KOPT-K1 (cell line): ENCODE data around the gene PLEKHA1.

Experiments
- H3K27ac ChIP-seq: fragments of 200-600 bp; sonication (generic); 2 replicates; pipeline ENCODE4 v1.5.1; 2016; ENCODE audit warnings: antibody characterized with exemption, mild to moderate bottlenecking, low read depth, low read length; ENCODE audit not compliant: poor library complexity, severe bottlenecking
- H3K36me3 ChIP-seq: fragments of 200-600 bp; sonication (generic); 2 replicates; pipeline ENCODE4 v1.5.1; 2017; ENCODE audit warnings: antibody characterized with exemption, mild to moderate bottlenecking, low read length, moderate library complexity; ENCODE audit not compliant: insufficient read depth
- H3K9me3 ChIP-seq: fragments of 200-600 bp; sonication (generic); 2 replicates; pipeline ENCODE4 v1.5.1; 2017; ENCODE audit warnings: antibody characterized with exemption, low read length, mild to moderate bottlenecking; ENCODE audit not compliant: insufficient read depth, poor library complexity, severe bottlenecking

Gene PLEKHA1

GRCh38 chr10:122478971-122479370 is 104.5 kb downstream of the PLEKHA1 start:
- Histone ChIP-seq H3K36me3 (no peaks in the 10 kb centered on the region), H3K9me3 (peaks cover 13% of the 10 kb centered on the region), H3K27ac (no peak overlapping the region)

GRCh38 chr10:122480146-122480833 is 105.8 kb downstream of the PLEKHA1 start:
- H3K9me3 ChIP-seq = peaks cover 13% of the 10 kb centered on the region
- H3K36me3 ChIP-seq = no peaks in the 10 kb centered on the region
- H3K27ac ChIP-seq = no peak overlapping the region

DNA sequence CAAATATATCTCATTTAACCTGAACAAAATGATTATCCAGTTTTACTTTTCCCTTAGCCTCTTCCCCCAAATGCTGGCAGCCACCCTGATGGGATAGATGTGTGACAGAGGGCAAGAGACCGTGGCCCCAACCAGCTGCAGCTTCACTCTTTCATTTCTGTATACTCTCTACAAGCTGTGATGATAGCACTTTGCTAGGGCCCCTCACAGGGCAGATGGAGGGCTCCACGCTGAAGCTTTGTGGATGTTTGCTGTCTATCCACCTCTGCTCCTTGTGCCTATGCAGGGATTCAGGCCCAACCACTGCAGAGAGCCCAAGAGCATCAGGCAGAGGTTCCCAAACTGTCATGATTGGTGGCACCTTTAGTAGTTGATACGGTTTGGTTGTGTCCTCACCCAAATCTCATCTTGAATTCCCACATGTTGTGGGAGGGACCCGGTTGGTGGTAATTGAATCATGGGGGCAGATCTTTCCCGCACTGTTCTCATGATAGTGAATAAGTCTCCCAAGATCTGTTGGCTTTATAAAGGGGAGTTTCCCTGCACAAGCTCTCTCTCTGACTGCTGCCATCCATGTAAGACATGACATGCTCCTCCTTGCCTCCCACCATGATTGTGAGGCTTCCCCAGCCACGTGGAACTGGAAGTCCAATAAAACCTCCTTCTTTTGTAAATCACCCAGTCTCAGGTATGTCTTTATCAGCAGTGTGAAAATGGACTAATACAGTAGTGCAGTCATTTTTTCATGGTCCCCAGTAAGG is 107.0 kb downstream of the PLEKHA1 start:
- H3K9me3 ChIP-seq = peaks cover 13% of the 10 kb centered on the region
- H3K36me3 ChIP-seq = no peaks in the 10 kb centered on the region
- H3K27ac ChIP-seq = no peak overlapping the region
